Lung (tissue), 12 donors: ENCODE results near the gene LCN15. TPM values are rescaled to one million over a fixed set of nuclear protein-coding genes. Genes with fewer than 3 reads are reported as not detected.
A peak's percentile ranks its signal among the peaks of the same experiment; 100 is the strongest.

Source experiments
- ATAC-seq: fragments of 200-7000 bp; cut with Tn5 transposase; one replicate; pipeline ENCODE4 v1.9.1; 2020; ENCODE audit warnings: moderate number of reproducible peaks; ENCODE audit not compliant: insufficient read depth, low FRiP score
- DNase-seq, 3 donors: peaks; one replicate each; pipeline ENCODE4 v3.0.0-alpha.2; 2013 to 2017
- H3K27ac ChIP-seq, 2 donors: one replicate each; pipeline ENCODE4 v1.5.1; 2013; ENCODE audit warnings: mild to moderate bottlenecking in 2 of 2, moderate library complexity in 2 of 2, control low read depth in 1 of 2, inconsistent platforms in 1 of 2, low read depth in 1 of 2, low read length in 1 of 2
- H3K27me3 ChIP-seq, 3 donors: one replicate each; pipeline ENCODE4 v1.5.1; 2013; ENCODE audit warnings: low read length in 2 of 3; ENCODE audit not compliant: control insufficient read depth in 3 of 3, insufficient read depth in 3 of 3
- H3K36me3 ChIP-seq, 4 donors: one replicate each; pipeline ENCODE4 v1.5.1; 2013; ENCODE audit warnings: low read length in 4 of 4, mild to moderate bottlenecking in 1 of 4, moderate library complexity in 1 of 4; ENCODE audit not compliant: control insufficient read depth in 4 of 4, insufficient read depth in 4 of 4
- H3K4me1 ChIP-seq, 5 donors: one replicate each; pipeline ENCODE4 v1.5.1; 2013; ENCODE audit warnings: low read length in 5 of 5, mild to moderate bottlenecking in 2 of 5, moderate library complexity in 1 of 5; ENCODE audit not compliant: control insufficient read depth in 5 of 5, insufficient read depth in 5 of 5
- H3K4me3 ChIP-seq: one replicate; pipeline ENCODE4 v1.5.1; 2013; ENCODE audit warnings: mild to moderate bottlenecking, control low read depth, moderate library complexity
- H3K9ac ChIP-seq, 2 donors: one replicate each; pipeline ENCODE4 v1.5.1; 2013; ENCODE audit warnings: low read length in 2 of 2, control low read depth in 1 of 2; ENCODE audit not compliant: insufficient read depth in 1 of 2
- H3K9me3 ChIP-seq, 4 donors: one replicate each; pipeline ENCODE4 v1.5.1; 2013; ENCODE audit warnings: low read length in 3 of 4, mild to moderate bottlenecking in 1 of 4, moderate library complexity in 1 of 4; ENCODE audit not compliant: control insufficient read depth in 4 of 4, insufficient read depth in 3 of 4
- CTCF ChIP-seq: IDR thresholded peaks from 2 replicates; pipeline ENCODE4 v1.5.1; 2012; ENCODE audit warnings: mild to moderate bottlenecking; ENCODE audit errors: control extremely low read depth, extremely low read depth
- WGBS, 2 donors: extraction: QIAGEN DNeasy Blood & Tissue Kit; methylation state at CpG; one replicate each; pipeline ENCODE4 v1.1.7; 2013; 5-methylcytosine and 5-hydroxymethylcytosine counted together
- polyA plus RNA-seq, 2 donors: library from polyadenylated mRNA; stranded (reverse); fragments of 200-250 nt; gene quantifications; one replicate each; pipeline ENCODE4 v1.2.1, GENCODE V29; 2013
- total RNA-seq, 2 donors: library from RNA; depleted of rRNA in 1 of 2; stranded (reverse); fragments of >200 nt in 1 of 2; gene quantifications; one replicate each; pipeline ENCODE4 v1.2.1, GENCODE V29; 2014 to 2021
- donor health status: control.
- donor health status: control.
- donor health status: Bipolar disorder and iron deficiency.
- donor health status: healthy.
- donor health status: DM: yes; HTN: yes; CAD: no.

The LCN15 gene
- total and polyA plus RNA-seq, 4 donors = 0.16 TPM; not detected in 3

DNA sequence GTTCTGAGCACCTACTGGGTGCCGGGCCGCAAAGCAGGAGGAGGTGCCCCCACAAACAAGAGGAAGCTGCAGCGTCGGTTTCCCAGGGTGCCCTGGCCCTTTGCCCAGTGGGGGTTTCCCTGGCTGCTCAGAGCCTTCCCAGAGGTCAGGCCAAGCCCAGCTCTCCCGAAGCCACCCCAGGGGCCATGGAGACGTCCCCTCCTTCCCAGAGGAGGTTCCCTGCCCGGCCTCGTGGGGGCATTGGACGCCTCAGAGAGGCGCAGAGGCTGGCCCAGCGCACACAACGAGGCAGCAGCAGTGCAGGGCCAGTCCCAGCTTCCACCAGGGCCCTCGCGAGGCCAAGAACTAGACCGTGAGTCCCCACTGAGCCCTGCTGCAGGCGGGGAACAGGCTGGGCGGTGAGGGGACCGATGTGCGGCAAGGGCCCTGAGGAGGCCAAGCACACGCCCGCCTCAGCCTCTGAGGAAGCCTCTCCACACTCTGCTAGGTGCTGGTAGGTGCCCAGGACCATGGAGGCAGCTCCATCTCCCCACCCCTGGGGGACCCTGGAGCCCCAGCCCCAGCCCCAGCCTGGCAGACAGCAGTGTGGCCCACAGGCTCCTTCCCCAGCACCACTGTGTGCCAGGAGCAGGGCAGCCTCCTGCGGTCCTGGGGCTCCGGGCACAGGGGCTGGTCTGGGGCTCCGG, 45.0 kb downstream of the LCN15 start:
- Histone ChIP-seq H3K27me3 (no peaks in the 10 kb centered on the region), H3K36me3 (peaks cover 5 to 31% (median 9%) of the 10 kb centered on the region in 4 donors), H3K9me3 (no peaks in the 10 kb centered on the region), H3K9ac (no peak overlapping the region), H3K4me3 (no peak overlapping the region), H3K4me1 (peaks cover 0 to 24% (median 11%) of the 10 kb centered on the region in 5 donors), H3K27ac (peak overlapping the region in 1 of 2 donors; percentile 40)
- no peak for ATAC-seq
- TF ChIP-seq CTCF = no peak
- WGBS, 2 donors = 44 to 55% methylated on average over 24 of the region's 24 CpGs
- no peak for DNase-seq

DNA sequence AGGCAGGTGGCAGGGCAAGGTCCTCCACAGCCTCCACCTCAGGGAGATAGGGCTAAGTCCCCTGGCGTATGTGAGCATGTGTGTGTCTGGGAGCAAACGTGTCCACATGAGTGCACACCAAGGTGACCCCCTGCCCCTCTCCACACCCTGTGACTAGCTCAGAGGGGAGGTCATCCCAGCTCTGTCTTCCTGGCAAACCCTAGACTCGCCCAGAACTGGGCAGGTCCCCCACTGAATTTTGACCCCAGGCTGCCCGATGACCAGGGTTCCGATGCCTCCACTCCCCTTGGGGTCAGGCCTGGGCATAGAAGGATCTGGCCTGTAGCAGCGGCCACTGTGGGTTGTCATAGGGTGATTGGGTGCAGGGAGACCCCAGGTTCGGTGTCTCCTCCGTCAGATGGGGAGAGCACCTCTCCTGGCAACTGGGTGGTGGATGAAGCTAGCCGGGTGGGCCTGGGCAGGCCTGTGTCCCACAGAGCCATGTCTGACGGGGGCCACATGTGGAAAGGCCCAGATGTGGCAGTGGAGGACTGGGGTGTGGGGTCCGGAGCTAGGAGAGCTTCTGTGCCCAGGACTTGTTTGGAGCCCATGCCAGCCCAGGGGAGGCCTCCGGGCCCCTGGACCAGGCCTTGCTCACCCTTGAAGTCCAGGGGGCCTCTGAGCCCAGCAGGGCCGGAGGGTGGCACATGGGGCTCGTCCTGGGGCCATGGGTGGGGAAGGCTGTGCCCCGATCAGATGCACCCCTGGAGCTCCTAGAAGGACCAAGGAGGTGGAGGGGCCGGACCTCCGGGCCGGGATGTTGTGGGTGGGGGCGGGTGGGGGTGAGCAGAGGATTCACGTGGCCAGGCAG, 45.7 kb downstream of the LCN15 start:
- H3K9ac ChIP-seq = no peak overlapping the region
- peaks cover 1 to 24% (median 4%) of the 10 kb centered on the region in 4 donors for H3K36me3 ChIP-seq
- 54 to 58% methylated on average over 20 of the region's 20 CpGs for WGBS, 2 donors
- DNase-seq = no peak
- ATAC-seq = no peak
- H3K9me3 ChIP-seq = no peaks in the 10 kb centered on the region
- peak overlapping the region in 1 of 2 donors; percentile 5 for H3K27ac ChIP-seq
- no peak overlapping the region for H3K4me3 ChIP-seq
- H3K27me3 ChIP-seq = no peaks in the 10 kb centered on the region
- H3K4me1 ChIP-seq = peaks cover 0 to 27% (median 12%) of the 10 kb centered on the region in 5 donors
- TF ChIP-seq CTCF = no peak

DNA sequence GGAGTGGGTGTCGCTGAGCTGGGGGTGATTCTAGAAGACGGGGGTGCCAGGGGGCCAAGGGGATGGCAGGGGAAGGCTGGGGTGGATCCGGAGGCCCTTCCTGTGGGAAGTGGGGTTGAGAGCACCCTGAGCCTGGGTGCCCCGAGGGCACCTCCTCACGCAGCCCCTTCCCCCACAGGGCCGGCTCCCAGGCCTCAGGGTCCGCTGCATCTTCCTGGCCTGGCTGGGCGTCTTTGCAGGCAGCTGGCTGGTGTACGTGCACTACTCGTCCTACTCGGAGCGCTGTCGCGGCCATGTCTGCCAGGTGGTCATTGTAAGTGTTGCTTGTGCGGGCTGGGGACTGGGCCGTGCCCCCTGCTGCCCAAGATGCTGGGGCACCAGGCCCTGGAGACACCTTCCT, 46.9 kb downstream of the LCN15 start:
- H3K27ac ChIP-seq = peak overlapping the region in 1 of 2 donors; percentile 43
- no peaks in the 10 kb centered on the region for H3K9me3 ChIP-seq
- H3K9ac ChIP-seq = no peak overlapping the region
- H3K36me3 ChIP-seq = peaks cover 0 to 12% (median 0%) of the 10 kb centered on the region in 4 donors
- no peak for ATAC-seq
- no peak for TF ChIP-seq CTCF
- no peak overlapping the region for H3K4me3 ChIP-seq
- 81 to 82% methylated on average over 15 to 16 of the region's 16 CpGs for WGBS, 2 donors
- H3K27me3 ChIP-seq = no peaks in the 10 kb centered on the region
- DNase-seq = no peak
- H3K4me1 ChIP-seq = peaks cover 0 to 33% (median 18%) of the 10 kb centered on the region in 5 donors
